Right forelimb (tissue), 1 donor: ENCODE results near the gene GRIN3A.
A peak's percentile ranks its signal among the peaks of the same experiment; 100 is the strongest.
"Not testable (repeated sequence)": the region's sequence is repeated elsewhere in the genome, so short reads cannot be mapped to it uniquely, and the experiment has no call there.

Experiments
- DNase-seq: peaks from one replicate; pipeline ENCODE4 v3.0.0-alpha.2; 2018

The GRIN3A gene

DNA sequence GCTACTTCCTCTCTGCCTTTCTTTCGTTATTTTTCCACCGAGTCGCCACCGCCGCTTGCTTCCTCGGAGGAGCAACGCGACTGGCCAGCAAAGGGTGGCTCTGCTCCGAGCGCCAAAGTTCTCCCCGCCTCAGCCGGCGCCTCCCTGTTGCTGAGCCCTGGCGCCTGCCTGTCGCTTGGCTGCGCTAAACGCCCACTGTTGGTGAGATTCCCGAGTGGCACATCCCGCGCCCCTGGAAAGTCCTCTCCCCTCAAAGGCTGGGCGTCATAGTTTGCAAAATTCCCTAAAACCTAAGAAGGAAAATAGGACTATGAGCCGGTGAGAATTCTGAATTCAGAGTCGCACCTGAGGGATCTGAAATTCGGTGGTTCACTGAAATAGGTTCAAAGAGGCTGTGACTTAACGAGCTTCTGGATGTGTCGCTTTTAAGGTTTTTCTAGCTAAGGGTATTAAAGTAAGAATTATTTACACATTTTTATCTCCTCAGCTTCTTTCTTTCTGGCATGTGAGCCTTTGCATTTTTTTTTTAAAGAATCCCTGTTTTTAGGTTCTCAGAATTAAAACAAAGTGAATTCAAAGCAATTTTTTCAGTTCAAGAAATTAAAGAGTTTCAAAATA lies at the start of gene GRIN3A:
TSS of gene GRIN3A (minus strand) at position 82 of the 618 bp plus-strand sequence. CDS start 668 bp downstream, outside the sequence.
- DNase-seq, result peak; percentile 50

DNA sequence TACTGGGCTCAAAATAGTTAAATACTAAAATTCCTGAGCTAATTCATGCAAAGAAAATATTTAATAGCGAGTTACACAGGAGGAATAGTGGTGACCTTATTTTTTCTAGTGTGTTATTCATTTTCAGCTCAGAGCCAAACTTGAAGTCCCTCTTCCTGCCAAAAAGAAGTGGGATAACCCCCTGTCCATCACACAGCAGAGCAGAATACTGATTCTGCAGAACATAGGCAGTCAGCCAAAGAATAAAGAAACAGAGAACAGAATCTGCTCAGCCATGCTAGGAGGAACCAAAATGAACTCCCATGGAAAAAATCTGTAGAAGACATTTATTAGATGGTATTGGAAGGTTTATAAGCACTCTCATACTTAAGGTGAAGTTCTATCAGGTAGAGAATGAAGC lies 49.4 kb upstream of the GRIN3A start:
- no peak for DNase-seq

DNA sequence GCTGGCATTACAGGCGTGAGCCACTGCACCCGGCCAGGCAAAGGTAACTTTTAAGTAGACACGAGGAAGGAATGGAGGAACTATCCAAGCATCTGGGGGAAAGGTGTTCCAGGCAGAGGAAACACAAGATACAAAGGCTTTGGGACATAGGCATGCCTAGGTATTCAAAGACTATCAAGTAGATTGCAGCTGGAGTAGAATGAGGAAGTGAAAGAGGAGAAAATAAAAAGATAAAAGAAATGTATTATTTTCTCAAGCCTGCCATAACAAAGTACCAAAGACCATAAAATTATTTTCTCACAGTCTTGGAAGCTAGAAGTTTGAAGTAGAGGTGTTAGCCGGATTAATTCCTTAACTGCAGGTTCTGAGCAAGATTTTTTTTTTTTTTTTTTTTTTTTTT lies 39.9 kb upstream of the GRIN3A start:
- no peak for DNase-seq

DNA sequence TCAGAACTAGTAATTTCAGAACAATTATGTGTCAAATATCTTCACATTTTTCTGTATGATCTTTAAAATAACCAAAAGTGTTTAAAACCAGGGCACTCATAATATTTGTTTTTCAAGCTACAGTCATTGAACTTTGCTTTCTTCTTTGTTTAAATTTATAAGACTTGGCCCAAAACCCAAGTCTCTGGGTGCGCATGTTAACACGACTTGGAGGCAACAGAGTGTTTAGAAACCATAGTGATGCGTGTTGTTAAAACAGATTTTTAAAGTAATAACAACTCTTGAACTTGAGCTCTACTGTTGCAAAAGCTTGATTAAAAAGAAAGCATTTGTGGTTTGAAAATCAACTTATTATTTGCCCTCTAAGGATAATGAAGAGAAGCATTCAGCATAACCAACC lies 26.0 kb upstream of the GRIN3A start:
- no peak for DNase-seq

DNA sequence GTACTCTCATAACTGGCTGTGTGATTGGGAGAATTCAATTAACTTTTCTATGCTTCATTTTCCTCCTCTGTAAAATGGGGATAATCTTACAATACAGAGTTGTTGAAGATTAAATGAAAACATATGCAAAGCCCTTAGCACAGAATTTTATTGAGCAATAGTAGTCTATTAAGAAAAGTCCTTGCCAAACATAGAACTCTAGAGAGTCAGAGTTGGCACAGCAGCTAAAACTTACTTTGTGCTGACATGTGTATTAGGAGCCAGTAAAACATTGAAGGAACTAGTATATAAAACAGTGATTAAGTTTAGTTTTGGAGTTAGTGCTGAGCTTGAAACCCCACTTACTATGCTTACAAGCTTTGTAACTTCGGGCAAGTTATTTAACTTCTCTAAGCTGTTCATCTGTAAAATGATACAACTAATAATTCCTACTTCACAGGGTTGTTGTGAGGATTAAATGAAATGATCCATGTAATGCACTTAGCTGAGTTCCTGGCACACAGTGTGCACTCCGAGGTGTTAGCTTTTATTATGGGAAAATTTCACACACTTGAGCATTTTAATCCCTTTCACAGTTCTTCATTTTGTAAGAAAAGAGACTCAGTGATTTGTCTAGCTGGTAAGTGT lies 20.0 kb upstream of the GRIN3A start:
- no peak for DNase-seq

DNA sequence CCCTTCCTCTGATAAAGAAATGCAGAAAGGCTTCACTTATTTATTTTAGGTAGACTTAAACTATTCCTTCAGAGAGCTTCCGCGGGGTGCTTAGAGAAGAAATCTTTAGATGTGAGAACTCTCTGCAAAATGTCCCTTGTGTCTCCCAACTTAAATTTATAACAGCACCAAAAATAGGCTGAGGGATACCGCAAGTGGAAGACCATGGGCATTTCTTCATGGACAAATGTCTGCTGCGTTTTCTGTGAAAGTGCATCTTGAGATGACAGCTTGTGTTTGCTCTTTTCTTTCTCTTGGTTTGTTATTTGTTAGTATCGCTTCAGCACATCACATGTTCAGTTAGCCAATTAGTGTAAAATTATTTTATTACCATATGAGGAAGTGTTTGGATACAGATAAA lies 15.3 kb upstream of the GRIN3A start:
- no peak for DNase-seq

DNA sequence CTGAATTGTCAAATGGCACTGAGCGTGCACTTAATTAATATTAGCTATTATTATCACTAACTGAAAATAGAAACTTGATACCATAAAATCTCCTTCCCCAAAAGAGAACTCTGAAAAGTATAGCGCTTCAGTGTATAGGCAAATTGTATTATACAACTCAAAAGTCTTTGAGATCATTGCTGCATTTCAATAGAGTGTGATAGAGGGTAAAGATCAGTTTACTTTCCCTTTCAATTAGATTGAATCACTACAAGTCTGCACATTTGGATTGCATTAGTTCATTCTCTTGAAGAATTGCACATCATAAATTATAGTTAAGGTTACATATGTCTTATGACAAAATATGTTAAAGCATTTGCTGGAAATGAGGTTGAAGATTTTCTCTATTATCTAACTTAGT lies 13.4 kb upstream of the GRIN3A start:
- no peak for DNase-seq

DNA sequence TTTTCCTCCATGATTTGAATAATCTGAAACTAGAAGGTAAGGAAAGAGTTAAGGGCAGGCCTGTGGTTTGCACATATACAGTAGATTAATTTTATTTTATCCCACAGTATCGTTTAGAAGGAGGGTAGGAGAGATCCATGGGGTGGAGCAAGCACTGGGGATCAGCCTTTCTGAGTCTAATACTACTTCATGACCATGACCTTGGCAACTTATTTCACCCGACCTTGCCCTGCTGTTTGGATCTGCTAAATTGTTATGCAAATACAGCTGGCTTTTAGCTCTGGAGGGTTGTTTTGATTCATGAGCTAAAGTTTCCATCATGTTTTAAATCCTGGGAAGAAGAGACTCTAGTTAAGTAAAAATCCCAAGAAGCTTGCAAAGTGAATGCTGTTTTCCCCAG lies 864 bp upstream of the GRIN3A start:
- no peak for DNase-seq

DNA sequence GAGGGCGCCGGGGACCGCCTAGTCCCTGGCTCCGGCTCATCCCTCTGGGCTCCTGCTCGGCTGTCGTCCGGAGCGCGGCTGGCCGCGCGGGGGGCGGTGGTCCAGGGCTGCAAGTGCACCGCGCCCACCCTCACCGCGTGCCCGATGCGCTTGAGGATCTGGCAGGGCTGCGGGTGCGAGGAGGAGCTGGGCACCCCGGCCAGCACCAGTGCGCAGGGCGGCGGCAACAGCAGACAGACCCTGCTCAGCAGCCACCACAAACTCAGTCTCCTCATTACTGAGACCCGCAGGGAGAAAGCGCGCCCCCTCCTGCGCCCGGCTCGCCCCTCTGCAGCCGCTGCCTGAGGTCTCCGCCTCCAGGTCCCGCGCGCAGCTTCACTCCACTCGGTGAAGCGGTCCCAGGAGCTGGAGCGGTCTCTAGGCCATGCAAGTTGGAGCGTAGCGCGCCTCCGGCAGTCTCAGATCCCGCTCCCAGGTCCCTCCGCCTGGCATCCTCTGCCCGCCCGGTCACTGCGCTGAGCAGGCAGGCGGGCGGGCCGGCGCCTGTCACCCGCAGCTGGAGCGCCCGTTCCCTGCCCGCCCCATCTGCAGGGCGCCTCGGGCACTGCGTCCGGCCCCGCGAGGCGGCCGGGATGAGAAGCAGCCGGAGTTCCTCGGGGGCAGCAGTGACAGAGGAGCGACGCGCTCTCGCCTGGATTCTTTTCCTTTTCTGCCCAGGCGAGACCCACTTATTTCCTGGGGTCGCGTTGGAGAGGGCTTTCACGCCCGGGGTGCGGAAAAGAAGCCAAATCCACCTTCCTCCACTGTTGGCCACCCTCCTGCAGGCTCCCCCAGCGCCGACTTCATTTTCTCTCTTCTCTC lies 512 bp downstream of the GRIN3A start:
- no peak for DNase-seq

DNA sequence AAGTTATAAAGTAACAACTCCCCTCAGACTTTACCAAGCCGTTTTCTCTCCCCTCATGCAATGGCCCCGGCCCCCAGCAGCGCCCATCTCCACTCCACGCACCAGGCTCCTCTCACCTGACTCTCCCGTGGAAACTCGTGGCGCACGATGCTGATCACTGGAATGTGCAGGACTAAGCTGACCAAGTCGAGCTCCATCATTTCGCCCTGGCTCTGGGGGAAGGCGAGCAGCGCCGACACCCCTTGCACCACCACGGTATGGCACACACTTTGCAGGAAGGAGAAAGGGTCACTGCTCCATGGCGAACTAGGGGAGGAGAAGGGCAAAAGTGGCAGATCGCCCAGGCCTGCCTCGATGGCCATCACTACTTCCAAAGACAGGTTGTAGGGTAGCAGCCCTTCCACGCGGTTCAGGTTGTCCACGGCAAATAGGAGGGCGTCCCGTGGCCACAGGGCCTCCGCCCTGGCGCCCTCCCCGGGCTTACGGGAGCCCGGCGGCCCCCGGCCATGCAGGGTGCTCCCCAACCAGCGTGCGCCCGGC lies 1.2 kb downstream of the GRIN3A start:
- no peak for DNase-seq

DNA sequence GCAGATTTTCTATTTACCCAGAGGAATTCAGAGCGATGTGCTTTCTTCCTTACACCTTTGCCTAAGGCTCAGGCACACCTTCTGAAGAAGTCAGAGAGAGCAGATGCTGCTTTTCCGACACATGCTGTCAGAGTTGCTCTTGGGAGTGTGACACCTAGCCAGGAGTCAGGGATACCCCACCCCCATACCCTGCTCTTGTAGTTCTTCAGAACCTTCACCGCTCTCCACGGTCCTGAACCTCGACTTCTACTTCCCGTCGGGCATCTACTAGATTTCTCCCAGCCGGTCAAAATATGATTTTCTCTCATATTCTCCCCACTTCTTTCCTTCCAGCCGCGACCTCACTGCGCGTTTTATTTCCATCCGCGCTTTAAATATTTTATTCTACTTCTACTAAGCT lies 1.7 kb downstream of the GRIN3A start:
- DNase-seq, result peak; percentile 69

DNA sequence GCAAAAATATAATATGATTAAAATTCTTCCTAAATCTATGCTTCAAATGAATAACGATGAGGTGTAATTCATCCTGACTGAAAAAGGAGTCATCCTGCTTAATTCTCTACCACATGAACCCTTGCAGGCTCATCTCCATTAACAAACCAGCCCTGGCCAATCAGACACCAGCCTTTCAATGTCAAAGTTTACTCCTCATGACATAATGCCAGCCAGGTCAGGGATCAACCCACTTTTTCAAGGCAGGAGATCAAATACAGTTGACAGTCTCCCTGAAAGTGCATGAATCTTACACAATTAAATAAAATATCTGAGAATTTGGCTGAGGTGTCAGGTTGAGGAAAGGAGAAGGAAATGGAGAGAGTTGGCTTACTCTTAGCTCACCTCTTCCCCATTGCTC lies 7.0 kb downstream of the GRIN3A start:
- no peak for DNase-seq

DNA sequence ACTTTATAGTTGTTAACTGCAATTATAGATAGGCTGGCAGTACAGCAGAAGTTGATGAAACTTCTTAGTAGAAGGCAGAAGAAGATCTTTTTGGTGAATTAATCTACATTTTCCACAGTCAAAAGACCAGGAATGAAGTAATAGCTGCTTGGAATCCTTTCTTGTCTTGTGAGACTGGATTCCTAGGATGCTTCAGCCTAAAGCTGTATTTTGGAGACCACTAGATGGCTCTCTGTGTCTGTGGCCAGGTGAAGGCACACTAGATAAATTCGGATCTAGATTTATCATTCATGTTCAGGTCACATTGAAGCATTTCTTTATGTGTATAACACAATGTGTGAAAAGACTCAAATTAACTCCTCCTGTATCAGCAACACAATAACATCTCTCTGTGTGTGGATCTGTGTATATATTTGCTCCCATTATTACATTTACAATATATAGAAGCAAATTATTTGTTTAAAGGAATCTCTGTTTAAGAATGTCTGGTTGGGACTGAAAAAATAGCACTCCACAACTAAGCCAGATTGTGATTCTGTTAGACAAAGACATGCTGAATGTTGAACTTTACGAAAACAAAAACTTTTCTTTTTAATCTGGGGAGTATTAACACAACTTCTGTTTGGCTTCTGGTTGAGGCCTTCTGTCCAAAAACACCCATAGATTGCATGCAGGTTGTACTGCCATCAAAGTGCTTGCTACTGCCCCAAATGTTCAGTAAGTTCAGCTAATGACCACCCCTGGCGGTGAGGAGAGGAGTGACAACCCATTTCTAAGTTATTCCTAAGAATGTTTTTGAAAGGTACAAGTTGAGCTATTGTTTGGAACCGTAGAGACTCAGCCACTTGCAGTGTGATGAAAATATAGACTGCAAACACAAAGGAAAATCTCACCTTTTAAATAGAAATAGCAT lies 10.6 kb downstream of the GRIN3A start:
- no peak for DNase-seq

DNA sequence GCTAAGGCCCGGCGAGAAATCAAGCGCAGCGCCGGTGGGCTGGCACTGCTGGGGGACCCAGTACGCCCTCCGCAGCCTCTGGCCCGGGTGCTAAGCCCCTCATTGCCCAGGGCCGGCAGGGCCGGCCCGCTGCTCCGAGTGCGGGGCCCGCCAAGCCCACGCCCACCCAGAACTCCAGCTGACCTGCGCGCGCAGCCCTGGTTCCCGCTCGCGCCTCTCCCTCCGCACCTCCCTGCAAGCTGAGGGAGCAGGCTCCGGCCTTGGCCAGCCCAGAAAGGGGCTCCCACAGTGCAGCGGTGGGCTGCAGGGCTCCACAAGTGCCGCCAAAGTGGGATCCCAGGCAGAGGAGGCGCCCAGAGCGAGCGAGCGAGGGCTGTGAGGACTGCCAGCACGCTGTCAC lies 14.2 kb downstream of the GRIN3A start:
- DNase-seq, result not testable (repeated sequence)

DNA sequence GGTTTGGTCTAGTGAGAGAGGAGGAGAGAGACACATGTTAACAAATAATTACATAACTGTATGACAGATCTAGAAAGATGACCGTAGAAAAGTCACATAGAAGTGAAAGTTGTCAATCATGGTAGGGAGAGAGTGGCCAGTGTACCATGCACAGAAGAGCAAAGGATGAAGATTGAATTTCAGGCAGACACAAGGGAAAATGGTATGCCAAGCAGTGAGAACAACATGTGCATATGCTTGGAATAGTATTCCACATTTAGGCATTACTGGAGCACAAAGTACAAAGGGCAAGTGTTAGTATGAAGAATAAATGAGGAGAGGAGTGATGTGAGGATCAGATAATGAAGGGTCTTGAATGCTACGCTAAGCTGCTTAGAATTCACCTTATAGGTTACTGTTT lies 20.3 kb downstream of the GRIN3A start:
- DNase-seq, result no peak

DNA sequence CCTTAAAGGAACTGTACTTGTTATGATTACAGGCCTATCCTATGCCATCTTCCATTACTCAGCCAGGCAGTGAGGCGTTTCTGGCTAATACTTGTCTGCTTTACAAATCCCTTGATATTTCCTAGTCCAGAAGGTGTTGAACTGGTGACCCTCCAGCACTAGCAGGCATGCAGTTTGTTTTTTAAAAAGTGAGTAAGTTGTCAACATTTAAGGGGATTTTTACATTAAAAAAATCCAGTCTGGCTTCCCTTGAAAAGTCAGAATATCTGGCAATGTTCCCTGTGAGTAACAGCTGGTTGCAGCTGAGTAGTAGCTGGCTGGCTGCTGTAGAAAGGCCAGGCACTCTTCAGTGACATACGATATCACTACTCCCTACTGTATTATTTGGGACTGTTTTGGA lies 21.8 kb downstream of the GRIN3A start:
- DNase-seq, result peak; percentile 43

DNA sequence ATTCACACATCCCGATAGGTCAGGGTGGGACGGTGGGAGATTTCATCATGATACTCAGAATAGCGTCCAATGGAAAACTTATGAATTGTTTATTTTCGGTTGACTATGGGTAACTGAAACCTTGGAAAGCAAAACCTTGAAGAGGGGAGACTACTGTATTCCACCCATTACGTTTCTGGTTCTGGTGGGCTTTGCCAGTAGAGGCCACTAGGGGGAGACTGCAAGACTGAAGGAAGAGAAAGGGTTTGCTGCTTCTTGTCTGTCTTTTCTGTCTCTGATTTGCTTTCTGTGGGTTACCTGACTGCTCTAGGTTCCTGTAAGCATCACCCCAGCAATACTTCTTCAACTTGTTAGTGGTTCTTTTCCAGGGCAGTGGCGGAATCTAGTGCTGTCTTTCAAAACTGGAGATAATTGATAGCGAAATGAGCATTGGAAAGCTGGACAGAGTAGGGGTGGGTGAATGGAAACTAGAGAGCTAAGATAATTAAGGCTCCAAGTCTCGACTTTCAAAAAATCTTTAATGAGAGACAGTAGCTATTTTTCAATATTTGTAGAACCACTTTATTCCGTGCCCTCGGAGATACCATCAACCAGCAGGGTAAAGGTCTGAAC lies 27.0 kb downstream of the GRIN3A start:
- DNase-seq, result no peak

DNA sequence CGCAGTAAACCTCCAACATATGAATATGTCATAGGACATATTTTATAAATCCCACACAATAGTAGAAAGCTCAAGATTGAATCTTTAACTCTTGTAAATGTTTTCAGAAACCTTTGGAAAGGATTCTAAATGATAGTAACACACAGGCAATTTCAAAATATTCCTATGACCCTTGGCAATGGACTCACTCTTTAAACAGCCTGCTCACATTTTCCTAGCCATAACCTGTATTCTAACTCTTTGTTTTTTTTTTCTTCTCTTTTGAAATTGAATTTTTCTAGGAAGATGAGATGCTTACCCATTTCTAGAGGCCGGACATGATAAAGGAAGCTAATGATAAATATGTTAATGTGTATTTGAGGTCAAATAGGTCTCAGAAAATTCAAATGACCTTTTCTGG lies 29.6 kb downstream of the GRIN3A start:
- no peak for DNase-seq

DNA sequence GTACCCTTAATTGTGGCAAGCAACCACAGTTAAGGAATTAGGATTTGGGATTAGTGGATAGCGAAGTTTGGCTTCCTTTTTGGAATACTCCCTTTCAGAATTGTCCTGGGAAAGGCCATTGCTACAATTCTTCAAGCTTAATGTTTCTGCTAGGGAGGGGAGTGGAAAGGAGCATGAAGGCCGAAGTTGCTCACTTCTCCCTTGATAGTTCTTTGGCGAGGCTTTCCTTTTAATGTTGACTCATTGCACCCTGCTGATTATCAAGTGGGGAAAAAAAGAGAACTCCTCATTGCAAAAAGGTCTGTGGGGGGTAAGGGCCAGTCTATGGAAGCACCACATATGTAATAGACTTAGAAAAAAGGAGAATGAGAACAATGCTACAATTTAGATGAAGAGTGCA lies 30.7 kb downstream of the GRIN3A start:
- no peak for DNase-seq

DNA sequence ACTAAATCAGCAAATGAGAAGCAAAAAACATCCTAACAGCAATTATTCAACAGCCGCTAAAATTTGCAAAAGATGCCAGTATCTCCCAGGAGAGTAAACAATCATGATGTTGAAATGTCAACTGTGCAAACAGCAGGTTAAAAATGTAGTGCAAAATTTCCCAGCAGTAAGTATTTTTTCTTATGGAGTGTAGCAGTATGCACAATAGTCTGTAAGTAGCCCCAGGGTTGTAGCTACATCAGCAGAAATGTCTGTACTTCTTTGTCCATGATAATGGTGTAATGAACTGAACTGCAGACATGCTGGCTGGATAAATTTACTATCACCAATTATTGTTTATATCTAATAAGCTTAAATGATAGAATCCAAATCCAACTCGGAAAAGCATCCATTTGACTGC lies 31.4 kb downstream of the GRIN3A start:
- no peak for DNase-seq

DNA sequence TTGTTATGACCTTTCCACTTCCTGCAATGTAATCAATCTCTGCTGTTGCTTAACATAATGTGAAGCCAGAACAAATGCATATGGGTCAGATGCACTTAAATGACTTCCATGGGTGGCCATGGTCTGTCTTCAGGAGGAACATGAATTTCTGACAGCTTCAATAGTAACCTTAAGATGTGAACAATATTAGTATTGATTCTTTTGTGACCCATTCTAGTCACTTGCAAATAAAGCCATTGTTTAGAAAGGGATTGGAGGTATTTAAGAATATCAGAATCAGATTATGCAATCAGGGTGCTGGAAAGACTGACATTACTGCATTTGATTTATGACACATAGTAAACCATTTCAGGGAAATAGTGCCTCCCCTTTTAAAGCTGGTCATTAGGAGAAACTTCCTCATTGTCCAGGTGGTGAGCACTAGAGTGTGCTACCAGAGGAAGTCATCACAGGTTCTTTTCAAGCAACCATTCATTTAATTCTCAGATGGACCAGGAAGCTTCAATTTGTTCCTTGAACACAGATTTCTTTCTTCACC lies 32.1 kb downstream of the GRIN3A start:
- DNase-seq, result no peak

DNA sequence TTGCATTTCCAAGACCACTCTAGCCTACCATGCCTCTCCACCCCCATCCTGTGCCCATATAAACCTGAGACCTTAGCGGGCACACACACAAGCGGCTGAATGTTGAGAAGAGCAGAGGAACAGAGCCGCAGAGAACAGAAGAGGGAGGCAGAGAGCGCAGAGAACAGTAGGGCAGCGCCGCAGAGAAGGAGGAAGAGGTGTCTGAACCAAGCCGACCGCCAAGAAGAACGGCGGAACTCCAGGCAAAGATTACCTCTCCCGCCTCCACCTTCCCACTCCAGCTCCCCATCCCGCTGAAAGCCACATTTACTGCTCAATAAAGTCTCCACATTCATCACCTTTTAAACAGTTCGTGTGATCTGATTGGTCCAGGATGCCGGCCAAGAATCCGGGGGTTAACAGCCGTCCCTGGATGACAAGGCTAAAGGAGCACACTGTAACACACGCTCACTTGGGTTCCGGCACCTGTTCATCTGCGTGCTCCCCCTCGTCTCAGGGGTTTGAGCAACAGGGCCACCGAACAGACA lies 33.2 kb downstream of the GRIN3A start:
- DNase-seq, result peak; percentile 52
